DND-41 (cell line): ENCODE measurements around the gene SLC38A5.

Source experiments
- EZH2 ChIP-seq: IDR thresholded peaks from 3 replicates; pipeline ENCODE4 v1.6.1; 2012; ENCODE audit warnings: borderline replicate concordance, low read depth, mild to moderate bottlenecking, moderate library complexity, low read length, inconsistent platforms; ENCODE audit not compliant: severe bottlenecking
- TF ChIP-seq, protein P1 (sequence below): IDR thresholded peaks from 2 replicates; pipeline ENCODE4 v1.5.1; 2012; ENCODE audit warnings: borderline replicate concordance, low read length, moderate library complexity, mild to moderate bottlenecking; ENCODE audit not compliant: poor library complexity, severe bottlenecking; ENCODE audit errors: extremely low read depth

DNA sequence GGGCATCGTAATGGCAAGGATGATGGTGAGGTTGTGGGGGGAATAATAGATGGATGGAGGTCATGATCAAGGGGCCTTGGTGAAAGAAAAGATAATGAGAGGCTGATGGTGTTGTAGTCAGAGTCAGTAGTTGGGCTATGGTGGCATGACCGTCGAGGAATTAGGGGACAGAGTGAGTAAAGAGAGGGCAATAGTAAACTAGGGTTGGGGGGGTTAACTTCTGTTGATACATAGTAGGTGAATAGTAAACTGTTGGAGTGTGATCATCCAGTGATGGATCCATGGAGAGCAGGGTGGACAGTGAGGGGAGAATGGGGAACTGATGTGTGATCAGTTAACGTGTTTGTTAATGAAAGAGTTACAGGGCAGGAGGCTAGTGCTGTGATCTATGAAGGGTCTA lies 6.9 kb upstream of the SLC38A5 start:
- TF ChIP-seq, protein P1, sequence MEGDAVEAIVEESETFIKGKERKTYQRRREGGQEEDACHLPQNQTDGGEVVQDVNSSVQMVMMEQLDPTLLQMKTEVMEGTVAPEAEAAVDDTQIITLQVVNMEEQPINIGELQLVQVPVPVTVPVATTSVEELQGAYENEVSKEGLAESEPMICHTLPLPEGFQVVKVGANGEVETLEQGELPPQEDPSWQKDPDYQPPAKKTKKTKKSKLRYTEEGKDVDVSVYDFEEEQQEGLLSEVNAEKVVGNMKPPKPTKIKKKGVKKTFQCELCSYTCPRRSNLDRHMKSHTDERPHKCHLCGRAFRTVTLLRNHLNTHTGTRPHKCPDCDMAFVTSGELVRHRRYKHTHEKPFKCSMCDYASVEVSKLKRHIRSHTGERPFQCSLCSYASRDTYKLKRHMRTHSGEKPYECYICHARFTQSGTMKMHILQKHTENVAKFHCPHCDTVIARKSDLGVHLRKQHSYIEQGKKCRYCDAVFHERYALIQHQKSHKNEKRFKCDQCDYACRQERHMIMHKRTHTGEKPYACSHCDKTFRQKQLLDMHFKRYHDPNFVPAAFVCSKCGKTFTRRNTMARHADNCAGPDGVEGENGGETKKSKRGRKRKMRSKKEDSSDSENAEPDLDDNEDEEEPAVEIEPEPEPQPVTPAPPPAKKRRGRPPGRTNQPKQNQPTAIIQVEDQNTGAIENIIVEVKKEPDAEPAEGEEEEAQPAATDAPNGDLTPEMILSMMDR = no peak
- no peak for TF ChIP-seq EZH2
